GM10248 (cell line): Measurements from ENCODE around the gene PARP14.

Source experiments
- CTCF ChIA-PET: fragments of 300-600 bp; sonication (Branson Sonifier 250); formaldehyde crosslinking; extraction: SDS; loops from one replicate; lab custom pipeline; 2021; ENCODE audit warnings: antibody characterized with exemption; lab: Yijun Ruan, JAX
- POLR2A ChIA-PET: fragments of 350-650 bp; sonication (Branson Sonifier 250); formaldehyde crosslinking; extraction: SDS; loops from one replicate; lab custom pipeline; 2020; ENCODE audit warnings: antibody characterized with exemption; lab: Yijun Ruan, JAX
- DNase-seq: peaks from one replicate; pipeline ENCODE4 v3.0.0; 2012; ENCODE audit errors: extremely low spot score
- CTCF ChIP-seq: IDR thresholded peaks from 2 replicates; pipeline ENCODE4 v1.5.1; 2012; ENCODE audit warnings: mild to moderate bottlenecking, low read depth; ENCODE audit errors: extremely low read depth, missing control alignments, control extremely low read depth

Gene PARP14, protein sequence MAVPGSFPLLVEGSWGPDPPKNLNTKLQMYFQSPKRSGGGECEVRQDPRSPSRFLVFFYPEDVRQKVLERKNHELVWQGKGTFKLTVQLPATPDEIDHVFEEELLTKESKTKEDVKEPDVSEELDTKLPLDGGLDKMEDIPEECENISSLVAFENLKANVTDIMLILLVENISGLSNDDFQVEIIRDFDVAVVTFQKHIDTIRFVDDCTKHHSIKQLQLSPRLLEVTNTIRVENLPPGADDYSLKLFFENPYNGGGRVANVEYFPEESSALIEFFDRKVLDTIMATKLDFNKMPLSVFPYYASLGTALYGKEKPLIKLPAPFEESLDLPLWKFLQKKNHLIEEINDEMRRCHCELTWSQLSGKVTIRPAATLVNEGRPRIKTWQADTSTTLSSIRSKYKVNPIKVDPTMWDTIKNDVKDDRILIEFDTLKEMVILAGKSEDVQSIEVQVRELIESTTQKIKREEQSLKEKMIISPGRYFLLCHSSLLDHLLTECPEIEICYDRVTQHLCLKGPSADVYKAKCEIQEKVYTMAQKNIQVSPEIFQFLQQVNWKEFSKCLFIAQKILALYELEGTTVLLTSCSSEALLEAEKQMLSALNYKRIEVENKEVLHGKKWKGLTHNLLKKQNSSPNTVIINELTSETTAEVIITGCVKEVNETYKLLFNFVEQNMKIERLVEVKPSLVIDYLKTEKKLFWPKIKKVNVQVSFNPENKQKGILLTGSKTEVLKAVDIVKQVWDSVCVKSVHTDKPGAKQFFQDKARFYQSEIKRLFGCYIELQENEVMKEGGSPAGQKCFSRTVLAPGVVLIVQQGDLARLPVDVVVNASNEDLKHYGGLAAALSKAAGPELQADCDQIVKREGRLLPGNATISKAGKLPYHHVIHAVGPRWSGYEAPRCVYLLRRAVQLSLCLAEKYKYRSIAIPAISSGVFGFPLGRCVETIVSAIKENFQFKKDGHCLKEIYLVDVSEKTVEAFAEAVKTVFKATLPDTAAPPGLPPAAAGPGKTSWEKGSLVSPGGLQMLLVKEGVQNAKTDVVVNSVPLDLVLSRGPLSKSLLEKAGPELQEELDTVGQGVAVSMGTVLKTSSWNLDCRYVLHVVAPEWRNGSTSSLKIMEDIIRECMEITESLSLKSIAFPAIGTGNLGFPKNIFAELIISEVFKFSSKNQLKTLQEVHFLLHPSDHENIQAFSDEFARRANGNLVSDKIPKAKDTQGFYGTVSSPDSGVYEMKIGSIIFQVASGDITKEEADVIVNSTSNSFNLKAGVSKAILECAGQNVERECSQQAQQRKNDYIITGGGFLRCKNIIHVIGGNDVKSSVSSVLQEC (N-terminal part only)

DNA sequence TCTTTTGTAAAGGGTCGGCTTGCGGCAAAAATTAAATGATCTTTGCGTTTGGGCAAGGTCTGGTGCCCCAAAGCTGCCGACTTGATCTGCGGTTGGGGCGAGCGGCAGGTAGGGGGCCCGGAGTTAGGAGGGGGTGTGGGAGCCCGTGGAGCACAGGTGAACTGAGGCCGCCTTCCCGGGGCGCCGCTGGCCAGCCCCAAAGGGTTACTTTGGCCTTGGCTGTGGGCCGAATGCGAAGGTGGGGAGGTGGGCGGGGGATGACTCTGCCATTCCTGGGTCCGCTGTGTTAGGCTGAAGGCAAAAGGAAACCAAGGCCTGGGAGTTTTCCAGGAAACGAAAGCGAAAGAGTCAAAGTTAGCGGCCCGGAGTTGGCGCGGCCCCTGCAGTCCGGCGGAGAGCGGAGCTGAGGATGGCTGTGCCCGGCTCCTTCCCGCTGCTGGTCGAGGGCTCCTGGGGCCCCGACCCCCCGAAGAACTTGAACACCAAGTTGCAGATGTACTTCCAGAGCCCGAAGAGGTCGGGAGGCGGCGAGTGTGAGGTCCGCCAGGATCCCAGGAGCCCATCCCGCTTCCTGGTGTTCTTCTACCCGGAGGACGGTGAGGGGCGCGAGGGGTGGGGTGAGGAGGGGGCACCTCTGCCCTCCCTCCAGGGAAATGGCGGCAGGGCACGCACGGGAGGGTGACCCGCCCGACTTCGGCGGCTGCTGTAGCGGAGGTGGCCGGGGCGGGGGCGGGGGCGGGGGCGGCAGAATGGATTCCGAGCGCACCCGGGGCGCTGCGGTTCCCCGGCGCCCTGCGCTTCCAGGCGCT, at the start of gene PARP14:
PARP14 (plus strand) TSS at position 365 of the 809 bp plus-strand sequence; CDS start at position 410, 45 bp downstream.
- DNase-seq: peak; percentile 74
- ChIA-PET CTCF (interaction anchor here (1.2 to 6.8 kb wide), 18 partner anchors 10 to 288 kb away, joined by 3 to 146 read pairs (median 6); partner anchors contain the start of genes KPNA1 and WDR5B), POLR2A (no interaction called here)
- TF ChIP-seq CTCF: no peak

GRCh38 chr3:122635789-122636188, 44.9 kb upstream of the PARP14 start:
- CTCF ChIA-PET: interaction anchor here (0.8 to 2.0 kb wide), 4 partner anchors 15 to 76 kb away, joined by 3 to 6 read pairs (median 6); no protein-coding TSS in a partner anchor

GRCh38 chr3:122636697-122637096, 43.9 kb upstream of the PARP14 start:
- ChIA-PET POLR2A (no interaction called here), CTCF (interaction anchor here (1.1 to 1.6 kb wide), 3 partner anchors 12 to 42 kb away, joined by 5 to 6 read pairs (median 5); no protein-coding TSS in a partner anchor)
- TF ChIP-seq CTCF: no peak
- no peak for DNase-seq

More at GRCh38 chr3:122635789-122636188, 44.9 kb upstream of the PARP14 start:
- TF ChIP-seq CTCF: no peak
- POLR2A ChIA-PET: no interaction called here
- no peak for DNase-seq

DNA sequence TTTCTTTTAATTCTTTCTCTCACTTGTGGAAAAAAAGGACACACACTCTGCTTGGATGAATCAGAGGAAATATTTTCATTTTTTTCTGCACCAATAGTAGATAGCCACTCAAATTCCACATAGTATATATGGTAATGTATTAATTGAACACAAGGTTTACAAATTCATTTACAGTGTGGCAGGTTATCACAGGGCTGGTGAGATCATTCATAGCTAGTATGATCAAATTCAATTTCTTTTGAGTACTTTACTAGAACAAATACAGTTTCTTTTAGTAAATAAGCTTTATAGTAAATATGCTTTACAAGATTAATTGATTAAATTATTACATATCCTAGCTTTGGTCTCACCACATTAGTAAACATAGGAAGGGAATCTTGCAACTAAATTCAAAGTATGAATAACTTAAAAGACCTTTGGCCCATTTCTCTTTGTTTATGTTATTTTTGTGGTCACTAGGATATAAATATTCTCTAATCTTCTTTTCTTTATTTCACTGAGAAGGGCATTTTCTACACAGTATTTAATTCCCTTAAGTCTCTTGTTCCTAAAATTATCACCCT, 40.1 kb upstream of the PARP14 start:
- ChIA-PET CTCF (interaction anchor here (0.8 to 2.6 kb wide), 9 partner anchors 10 to 47 kb away, joined by 3 to 12 read pairs (median 4); no protein-coding TSS in a partner anchor), POLR2A (no interaction called here)
- DNase-seq: no peak
- no peak for TF ChIP-seq CTCF

DNA sequence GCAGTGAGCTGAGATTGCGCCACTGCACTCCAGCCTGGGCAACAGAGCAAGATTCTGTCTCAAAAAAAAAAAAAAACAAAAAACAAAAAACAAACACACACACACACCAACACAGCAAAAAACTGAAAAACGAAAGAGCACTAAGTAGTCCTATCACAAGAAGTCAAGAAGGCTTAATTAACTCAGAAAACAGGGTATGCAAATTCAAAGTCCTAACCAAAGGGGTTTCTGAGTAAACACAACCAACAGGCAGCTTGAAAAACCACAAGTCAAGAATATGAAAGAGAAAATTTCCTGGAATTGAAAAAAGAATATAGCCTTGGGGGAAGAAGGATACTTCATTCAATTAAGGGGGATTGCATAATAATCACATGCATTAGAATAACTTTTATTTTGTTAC, 37.7 kb upstream of the PARP14 start:
- ChIA-PET POLR2A (no interaction called here), CTCF (interaction anchor here (1.2 to 1.5 kb wide), 4 partner anchors 11 to 259 kb away, joined by 3 to 4 read pairs (median 4); partner anchors contain the start of gene FAM162A)
- no peak for TF ChIP-seq CTCF
- DNase-seq: peak; percentile 43
